Ovary (tissue), 3 donors: ENCODE results near the gene NR2F2.

Source experiments
- EP300 ChIP-seq: sonication (generic); formaldehyde crosslinking; IDR thresholded peaks from one replicate; pipeline ENCODE4 v1.6.1; 2017; ENCODE audit warnings: antibody characterized with exemption
- POLR2A ChIP-seq: fragments of 450-650 bp; IDR thresholded peaks from one replicate; pipeline ENCODE4 v1.6.1; 2017; ENCODE audit warnings: antibody characterized with exemption, mild to moderate bottlenecking, moderate library complexity
- TF ChIP-seq, protein P1 (sequence below), 3 donors: fragments of 450-650 bp in 2 of 3; fragments of 200-600 bp in 1 of 3; IDR thresholded peaks; one replicate each; pipeline versions ENCODE4 v1.5.1 to v1.8.0; 2016 to 2022; ENCODE audit warnings: antibody characterized with exemption in 3 of 3, mild to moderate bottlenecking in 1 of 3
- donor health status: DM: no; HTN: no; CAD: no.

DNA sequence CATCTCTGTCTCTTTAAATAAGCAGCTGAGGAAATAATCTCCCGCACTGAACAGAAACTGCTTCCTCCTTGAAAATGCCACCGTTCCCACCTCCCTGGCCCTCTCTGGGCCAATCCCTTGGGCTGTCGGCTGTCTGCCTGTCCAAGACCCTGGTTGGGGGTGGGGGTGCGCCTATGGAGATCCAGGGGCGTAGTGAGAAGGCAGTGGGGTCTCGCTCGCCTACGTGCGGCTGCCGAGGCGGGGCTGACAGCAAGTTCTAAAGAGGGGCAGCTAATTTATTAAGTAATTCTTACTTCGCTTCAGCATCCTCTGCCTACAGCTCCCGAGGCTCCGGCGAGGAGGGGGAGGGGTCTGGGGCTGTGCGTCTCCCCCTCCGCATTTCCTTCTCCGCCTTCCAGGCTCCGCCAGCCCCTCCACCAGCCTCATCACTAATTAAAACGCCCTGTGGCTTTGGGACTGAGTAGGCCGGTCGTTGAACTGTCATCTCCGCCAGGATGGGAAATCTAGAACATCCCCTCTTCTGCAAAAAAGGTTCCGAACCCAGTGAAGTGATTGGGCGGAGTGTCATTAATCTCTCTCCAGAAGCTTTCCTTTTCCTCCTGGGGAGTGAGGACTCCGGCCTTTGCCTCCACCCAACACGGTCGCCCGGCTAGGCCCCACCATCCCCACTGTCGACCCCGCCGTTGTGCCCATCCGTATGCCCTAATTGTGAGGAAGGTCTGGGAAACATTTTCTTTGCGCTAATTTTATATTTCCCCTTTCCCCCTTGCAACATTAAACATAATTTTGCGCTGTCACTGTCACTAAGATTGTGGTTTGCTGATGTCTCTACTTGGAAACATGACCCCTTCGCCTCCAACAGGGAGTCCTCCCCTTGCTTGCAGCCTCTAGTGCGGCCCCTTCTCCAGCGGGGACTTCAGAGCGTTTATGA lies 16.9 kb downstream of the NR2F2 start:
- TF ChIP-seq, protein P1, sequence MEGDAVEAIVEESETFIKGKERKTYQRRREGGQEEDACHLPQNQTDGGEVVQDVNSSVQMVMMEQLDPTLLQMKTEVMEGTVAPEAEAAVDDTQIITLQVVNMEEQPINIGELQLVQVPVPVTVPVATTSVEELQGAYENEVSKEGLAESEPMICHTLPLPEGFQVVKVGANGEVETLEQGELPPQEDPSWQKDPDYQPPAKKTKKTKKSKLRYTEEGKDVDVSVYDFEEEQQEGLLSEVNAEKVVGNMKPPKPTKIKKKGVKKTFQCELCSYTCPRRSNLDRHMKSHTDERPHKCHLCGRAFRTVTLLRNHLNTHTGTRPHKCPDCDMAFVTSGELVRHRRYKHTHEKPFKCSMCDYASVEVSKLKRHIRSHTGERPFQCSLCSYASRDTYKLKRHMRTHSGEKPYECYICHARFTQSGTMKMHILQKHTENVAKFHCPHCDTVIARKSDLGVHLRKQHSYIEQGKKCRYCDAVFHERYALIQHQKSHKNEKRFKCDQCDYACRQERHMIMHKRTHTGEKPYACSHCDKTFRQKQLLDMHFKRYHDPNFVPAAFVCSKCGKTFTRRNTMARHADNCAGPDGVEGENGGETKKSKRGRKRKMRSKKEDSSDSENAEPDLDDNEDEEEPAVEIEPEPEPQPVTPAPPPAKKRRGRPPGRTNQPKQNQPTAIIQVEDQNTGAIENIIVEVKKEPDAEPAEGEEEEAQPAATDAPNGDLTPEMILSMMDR (IDR thresholded peaks at IDR 0.05), result no peak
- TF ChIP-seq POLR2A, result no peak
- no peak for TF ChIP-seq EP300
